ENCODE data around the gene POU1F1.
"Not testable (repeated sequence)": the region's sequence is repeated elsewhere in the genome, so short reads cannot be mapped to it uniquely, and the experiment has no call there.

The POU1F1 gene

GRCh38 chr3:87248831-87249230 is 27.6 kb downstream of the POU1F1 start:
- no peak for DNase-seq

GRCh38 chr3:87248231-87248630 is 28.2 kb downstream of the POU1F1 start:
- DNase-seq: not testable (repeated sequence)

- DNase-seq: no peak
These were observed 29.0 kb downstream of the POU1F1 start for GRCh38 chr3:87247430-87247773.

- no peak for DNase-seq
These were observed 29.5 kb downstream of the POU1F1 start for GRCh38 chr3:87246662-87247429.

GRCh38 chr3:87236093-87236492 is 40.3 kb downstream of the POU1F1 start:
- no peak for DNase-seq

DNA sequence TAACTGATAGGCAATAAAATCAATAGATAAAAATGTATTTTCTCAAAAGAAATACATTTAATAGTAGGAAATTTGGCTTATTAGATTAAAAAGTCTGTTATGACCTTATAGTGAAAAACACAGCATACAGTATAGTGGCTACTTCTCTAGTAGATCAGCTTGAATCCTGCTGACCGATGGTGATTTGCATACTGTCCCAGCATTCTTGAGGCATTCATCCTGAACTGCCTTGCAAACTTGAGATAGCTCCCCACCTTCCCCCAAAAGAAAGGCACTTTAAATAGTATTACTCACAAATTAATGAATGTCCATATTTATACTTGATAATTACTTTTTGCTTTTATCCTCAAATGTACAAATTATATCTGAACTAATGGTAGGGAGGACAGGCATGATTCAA is 42.6 kb downstream of the POU1F1 start:
- DNase-seq: no peak

DNA sequence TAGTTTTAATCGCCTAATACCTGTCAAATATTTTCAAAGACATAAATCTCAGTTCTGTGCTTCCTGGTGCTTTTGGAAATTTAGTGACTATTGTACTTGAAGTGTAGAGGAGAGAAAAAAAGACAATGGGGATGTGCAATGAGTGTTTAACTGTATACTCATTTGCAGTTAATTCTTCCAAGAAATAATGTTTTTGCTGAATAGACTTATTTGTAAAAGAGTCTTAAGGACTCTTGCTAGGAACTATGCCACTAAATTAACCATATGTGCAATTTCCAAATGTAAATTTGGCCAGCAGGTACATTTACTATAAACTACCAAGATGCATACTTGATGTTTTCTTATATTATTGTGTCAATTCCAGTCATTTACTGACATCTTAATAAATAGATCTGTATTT is 47.3 kb downstream of the POU1F1 start:
- DNase-seq: no peak

- DNase-seq: no peak
These were observed 48.1 kb downstream of the POU1F1 start for GRCh38 chr3:87228316-87228715.

- no peak for DNase-seq
These were observed 48.6 kb downstream of the POU1F1 start for GRCh38 chr3:87227835-87228144.

DNA sequence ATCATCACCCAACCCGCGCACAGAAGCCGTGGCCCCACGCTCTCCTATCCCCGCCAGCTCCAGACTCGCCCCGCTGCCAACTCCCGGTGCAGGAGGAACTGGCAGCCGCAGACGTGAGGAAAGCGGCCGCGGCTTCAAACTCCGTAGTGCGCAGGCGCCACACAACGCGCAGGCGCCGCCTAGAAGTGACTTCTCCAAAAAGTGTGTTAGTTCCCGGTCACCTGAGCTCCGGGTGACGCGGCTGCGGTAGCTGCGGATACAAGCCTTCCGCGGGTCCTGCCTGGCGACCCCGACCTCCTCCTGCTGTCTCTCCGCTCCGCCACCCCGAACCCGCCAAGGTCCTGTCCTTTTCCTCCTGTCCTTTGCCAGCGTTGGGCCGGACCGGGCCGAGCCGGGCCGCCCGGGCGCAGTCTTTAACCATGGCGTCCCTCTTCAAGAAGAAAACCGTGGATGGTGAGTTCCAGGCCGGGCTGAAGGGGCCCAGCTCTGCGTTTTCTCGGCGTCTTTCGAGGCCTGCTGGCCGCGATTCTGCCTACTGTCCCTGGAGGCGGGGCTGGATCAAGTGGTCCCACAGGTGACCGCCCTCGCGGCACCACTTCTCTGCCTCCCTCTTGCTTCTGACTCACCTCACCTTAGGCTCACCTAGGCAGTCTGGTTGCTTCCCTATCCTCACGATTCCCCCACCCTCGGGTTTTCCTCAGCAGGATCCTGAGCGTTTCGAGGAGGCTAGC is 49.1 kb downstream of the POU1F1 start, which contains the start of gene CHMP2B:
TSS of gene CHMP2B (plus strand) at position 206 of the 731 bp plus-strand sequence. CDS start at position 420, 214 bp downstream.
- peak; percentile 36 for DNase-seq

- no peak for DNase-seq
These were observed 50.7 kb downstream of the POU1F1 start for GRCh38 chr3:87225659-87226058.

- DNase-seq: no peak
These were observed 56.8 kb downstream of the POU1F1 start for GRCh38 chr3:87219611-87220010.

GRCh38 chr3:87218560-87218959 is 57.8 kb downstream of the POU1F1 start:
- no peak for DNase-seq
